GM19238 (cell line): ENCODE data around the gene PAPPA2.

Experiments
- DNase-seq: peaks from one replicate; pipeline ENCODE4 v3.0.0; 2011; ENCODE audit warnings: low spot score; ENCODE audit not compliant: insufficient read length

Gene PAPPA2

DNA sequence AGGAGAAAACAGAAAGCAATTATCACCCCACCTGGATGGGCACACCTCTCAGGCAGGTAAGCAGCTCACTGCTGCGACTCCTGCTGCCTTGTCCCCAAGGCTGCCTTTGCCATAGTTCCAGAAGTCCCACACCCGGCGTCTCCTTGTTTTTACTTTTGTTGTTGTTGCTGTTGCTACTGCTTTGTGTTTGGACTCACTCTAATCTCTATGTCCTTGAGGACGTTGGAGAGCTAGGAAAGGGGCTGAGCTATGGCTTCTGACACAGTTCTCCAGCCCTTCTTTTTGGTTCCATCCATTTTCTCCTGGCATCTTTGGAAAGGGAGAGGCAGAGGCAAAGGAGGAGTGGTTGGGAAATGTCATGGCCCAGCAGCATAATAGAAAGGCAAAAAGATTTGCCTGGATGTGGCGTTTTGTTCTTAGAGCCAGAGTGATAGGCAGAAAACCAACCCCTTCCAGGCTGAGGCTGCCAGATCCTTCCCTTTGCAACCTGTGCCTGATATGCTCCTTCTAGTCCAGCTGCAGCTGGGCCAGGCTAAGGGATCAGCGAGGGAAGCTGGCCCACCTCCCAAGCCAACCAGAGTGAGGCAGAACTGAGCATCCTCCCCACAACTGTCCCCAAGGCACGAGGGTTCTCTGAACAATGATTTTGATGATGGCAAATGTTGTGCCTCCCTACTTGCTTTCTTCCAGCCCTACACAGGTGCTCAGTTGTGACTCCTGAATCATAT is 430.8 kb downstream of the PAPPA2 start:
- no peak for DNase-seq

DNA sequence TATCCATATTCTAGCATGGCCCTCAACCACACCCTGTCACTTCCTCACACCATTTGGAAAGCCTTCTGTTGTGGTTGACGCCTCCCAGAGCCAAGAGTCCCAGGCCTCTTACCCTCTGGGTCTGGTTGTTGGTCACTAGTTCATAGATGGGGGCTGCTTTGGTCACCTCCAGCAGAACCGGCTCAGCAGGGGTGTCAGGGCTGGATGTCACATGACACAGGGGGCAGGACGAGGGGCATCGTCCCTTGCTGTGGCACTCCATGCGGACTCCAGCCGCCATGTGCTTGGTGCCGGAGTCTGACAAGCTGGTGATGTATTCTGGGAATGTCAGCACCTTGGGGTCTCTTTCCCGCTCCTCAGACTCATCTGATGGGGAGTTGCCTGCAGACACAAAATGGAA is 431.5 kb downstream of the PAPPA2 start:
- no peak for DNase-seq
